Suppressor macrophage treated with lipopolysaccharide for 1 hour (primary cell): ENCODE data around the gene PRRG3.

Experiments used
- DNase-seq, 3 donors: peaks; one replicate each; pipeline ENCODE4 v3.0.0-alpha.2; 2020 to 2022

Gene PRRG3

DNA sequence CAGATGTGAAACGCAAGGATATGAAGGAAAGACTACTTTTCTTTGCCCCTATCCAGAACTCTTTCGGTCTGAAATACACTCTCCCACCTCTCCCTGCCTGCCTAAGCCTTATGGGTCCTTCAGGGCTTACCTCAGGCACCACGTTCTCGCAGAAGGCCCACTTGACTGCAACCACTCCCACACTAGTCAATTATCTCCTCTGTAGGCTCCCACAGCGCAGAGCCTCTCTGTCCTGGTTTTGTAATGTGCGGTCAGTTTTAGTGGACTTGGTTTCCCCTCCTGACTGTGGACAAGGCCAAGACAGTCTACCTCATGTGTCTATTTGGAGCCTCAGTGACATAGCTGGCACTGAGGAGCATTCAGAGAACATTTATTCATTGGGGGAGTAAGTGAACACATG, 50.4 kb downstream of the PRRG3 start:
- DNase-seq, result no peak

DNA sequence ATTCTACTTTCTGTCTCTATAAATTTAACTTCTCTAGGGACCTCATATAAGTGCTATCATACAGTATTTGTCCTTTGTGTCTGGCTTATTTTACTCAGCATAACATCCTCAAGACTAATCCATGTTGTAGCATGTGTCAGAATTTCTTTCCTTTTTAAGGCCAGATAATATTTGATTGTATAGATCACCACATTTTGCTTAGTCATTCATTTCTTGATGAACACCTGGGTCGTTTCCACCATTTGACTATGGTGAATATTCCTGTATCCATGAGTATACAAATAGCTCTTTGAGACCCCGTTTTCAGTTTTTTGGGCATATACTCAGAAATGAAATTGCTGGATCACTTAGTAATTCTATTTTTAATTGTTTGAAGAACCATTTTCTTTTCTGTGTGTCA, 51.2 kb downstream of the PRRG3 start:
- no peak for DNase-seq

DNA sequence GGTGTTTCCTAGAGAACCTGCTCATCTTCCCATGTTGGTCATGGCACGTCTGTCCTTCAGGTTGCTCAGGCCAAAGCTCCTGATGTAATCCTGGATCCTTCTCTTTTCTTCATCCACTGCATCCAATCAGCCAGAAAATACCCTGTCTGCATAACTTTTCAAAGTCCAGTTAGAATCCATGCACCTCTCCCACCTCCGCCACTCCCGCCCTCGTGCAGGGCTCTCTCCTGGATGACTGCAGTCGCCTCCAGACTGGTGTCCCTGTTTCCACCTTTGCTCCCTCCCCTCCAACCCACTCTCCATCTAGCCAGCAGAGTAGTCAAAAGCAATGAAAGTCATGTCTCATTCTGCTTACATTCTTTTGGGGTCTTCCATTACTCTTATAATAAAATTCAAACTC, 55.3 kb downstream of the PRRG3 start:
- DNase-seq, result no peak

DNA sequence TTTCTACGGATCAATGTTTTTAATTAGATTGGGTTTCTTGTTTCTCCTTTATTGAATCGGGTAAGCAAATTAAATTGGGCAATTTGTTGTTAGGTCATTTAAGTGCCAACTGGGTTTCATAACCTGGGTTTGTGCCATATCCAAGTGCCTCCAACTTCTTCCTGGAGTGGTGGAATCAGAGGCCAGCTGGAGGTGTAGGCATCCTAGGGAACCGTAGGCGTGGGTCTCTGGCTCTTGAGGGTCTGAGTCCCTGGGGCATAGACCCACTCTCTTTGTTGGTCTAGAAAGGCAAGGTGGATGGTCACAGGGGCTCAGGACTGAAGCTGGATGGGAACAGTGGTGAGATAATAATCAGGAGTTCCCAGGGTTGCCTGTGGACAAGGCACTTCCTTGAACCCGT, 57.6 kb downstream of the PRRG3 start:
- DNase-seq, result no peak

DNA sequence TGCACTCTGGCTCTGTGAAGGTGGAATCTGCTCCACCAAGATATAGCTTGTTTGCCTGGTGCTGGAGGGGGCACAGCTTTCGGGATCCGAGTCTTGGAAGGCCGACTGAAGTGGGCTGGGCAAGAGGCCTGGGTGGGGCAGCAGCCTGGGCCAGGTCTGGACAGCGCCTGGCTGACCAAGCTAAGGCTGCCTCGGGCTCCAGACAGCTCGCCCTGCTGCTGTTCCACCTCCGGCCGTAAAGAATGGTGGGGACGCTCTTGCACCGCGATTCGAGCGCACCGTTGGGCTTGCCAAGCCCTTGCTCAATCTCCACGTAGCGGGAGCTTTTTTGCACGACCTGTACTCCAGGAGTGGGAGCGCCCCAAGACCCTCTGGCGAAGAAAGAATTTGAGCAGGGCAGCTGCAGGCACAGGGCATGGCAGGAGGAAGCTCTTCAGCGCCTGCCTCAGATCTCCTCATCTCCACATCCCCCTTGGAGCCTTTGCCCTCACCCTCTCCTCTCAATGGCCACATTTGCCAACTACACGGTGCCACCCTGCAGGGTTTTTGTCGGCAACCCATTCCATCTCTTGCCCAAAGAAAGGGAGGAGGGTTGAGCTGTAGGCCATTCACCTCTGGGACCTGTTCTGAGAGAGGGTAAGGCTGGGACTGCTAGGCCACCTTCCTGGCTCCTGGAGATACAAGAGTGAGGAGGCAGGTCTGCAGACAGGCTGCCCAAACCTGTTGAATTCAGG, 58.2 kb downstream of the PRRG3 start:
- DNase-seq, result peak; percentile 17 to 32 (median 25)

DNA sequence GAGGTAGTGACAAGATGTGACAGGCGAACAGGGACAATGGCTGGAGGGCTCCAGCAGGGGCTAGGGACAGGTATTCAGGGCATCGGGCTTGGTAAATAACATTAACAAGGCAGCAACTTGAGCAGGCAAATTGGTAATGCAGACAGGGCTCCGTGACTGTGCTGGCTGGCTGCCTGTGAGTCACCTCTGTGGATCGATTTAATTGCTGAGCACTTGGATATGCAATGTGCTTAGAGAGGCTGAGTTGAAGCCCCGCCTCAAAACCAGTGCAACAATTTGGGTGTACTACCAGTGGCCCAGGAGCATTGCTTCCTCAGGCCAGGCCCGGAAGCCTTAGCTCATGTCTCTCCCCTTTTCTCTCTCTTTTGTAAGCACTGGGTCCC, 58.8 kb downstream of the PRRG3 start:
- no peak for DNase-seq

DNA sequence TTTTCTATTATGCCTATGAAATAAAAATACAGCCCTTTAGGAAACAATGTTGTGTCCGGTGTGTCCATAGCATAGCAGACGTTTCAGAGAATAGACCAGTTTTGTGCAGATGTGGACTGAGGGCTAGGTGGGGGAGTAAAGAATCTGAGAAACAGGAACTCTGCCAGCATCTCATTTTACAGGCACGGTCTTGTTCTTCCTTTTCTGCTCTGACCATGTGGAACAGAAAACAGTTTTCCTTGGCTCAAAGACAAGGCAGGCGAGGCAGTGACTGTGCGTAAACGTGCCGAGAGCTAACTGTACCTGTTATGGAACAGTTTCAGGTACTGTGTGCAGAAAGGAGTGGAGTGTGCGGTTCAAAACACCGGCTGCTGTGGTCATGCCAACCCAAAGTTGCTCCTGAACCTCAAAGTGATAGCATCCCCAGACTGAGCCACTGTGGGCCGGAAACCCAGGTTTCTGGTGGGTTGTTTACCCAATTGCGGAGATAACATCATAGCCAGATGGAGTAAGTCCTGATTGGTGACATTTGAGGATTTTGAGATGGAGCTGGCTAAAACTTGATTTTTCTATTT, 59.5 kb downstream of the PRRG3 start:
- DNase-seq, result no peak
